ENCODE results near the gene LPAR3.

LPAR3 gene

DNA sequence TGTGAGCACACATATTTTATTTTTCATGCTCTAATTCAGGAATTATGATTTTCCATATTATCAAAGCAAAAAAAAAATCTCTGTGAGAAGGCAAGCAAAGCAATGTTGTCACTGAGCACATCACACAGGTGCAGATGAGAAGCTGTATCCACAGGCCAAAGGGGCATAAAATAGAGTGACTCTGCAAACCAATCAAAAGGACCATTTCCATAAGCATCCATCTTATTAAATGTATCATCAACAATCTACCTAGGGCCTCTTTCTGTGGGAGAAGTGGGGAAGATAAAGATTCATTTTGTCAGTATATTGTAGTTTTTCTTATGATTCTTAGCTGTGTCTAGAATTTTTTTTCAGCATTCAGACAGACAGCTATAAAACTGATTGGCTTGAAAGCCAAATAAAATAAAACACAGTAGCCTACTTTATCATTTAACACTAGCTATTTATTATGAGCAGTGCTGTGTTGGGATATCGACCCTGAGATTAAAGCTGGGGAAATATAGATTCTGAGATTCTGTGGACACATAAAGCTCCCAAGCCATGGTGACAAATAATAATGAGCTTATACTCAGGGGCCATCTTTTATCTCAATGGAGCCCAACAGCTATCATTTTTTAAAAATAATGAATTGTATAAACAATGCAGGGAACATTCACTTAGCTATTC, 90.3 kb downstream of the LPAR3 start:
- Histone ChIP-seq H3K4me1 (ENCODE audit: insufficient read depth, insufficient read length) (no peaks in the 10 kb centered on the region), H3K36me3 (ENCODE audit: insufficient read depth, insufficient read length, low read length) (no peaks in the 10 kb centered on the region), H3K4me3 (ENCODE audit: insufficient read length, low read depth) (no peak overlapping the region), H3K9ac (ENCODE audit: insufficient read length, low read depth) (no peak overlapping the region), H3K9me3 (ENCODE audit: insufficient read depth, low read length) (no peaks in the 10 kb centered on the region), H3K27me3 (ENCODE audit: insufficient read depth, insufficient read length) (no peaks in the 10 kb centered on the region)
- TF ChIP-seq ZNF274 (IDR thresholded peaks at IDR 0.05; ENCODE audit: low read depth, low read length): no peak
- no peak for TF ChIP-seq SUZ12 (IDR thresholded peaks at IDR 0.05; ENCODE audit: extremely low read depth, insufficient read depth, insufficient read length)
- no peak for TF ChIP-seq YY1 (IDR thresholded peaks at IDR 0.05; ENCODE audit: insufficient read depth, insufficient read length)
- no peak for DNase-seq (ENCODE audit: low read depth, low spot score)

GRCh38 chr1:84800090-84801073, 92.6 kb downstream of the LPAR3 start:
- no peak overlapping the region for H3K9ac ChIP-seq (ENCODE audit: insufficient read length, low read depth)
- no peak for TF ChIP-seq YY1 (IDR thresholded peaks at IDR 0.05; ENCODE audit: insufficient read depth, insufficient read length)
- TF ChIP-seq SUZ12 (IDR thresholded peaks at IDR 0.05; ENCODE audit: extremely low read depth, insufficient read depth, insufficient read length): no peak
- no peak for TF ChIP-seq ZNF274 (IDR thresholded peaks at IDR 0.05; ENCODE audit: low read depth, low read length)
- no peaks in the 10 kb centered on the region for H3K9me3 ChIP-seq (ENCODE audit: insufficient read depth, low read length)
- no peak overlapping the region for H3K4me3 ChIP-seq (ENCODE audit: insufficient read length, low read depth)
- H3K27me3 ChIP-seq (ENCODE audit: insufficient read depth, insufficient read length): no peaks in the 10 kb centered on the region
- no peaks in the 10 kb centered on the region for H3K36me3 ChIP-seq (ENCODE audit: insufficient read depth, insufficient read length, low read length)
- DNase-seq (ENCODE audit: low read depth, low spot score): no peak
- H3K4me1 ChIP-seq (ENCODE audit: insufficient read depth, insufficient read length): no peaks in the 10 kb centered on the region

GRCh38 chr1:84797603-84798002, 95.4 kb downstream of the LPAR3 start:
- H3K27me3 ChIP-seq (ENCODE audit: insufficient read depth, insufficient read length): no peaks in the 10 kb centered on the region
- H3K9ac ChIP-seq (ENCODE audit: insufficient read length, low read depth): no peak overlapping the region
- TF ChIP-seq SUZ12 (IDR thresholded peaks at IDR 0.05; ENCODE audit: extremely low read depth, insufficient read depth, insufficient read length) (no peak), ZNF274 (IDR thresholded peaks at IDR 0.05; ENCODE audit: low read depth, low read length) (no peak), YY1 (IDR thresholded peaks at IDR 0.05; ENCODE audit: insufficient read depth, insufficient read length) (no peak)
- H3K4me1 ChIP-seq (ENCODE audit: insufficient read depth, insufficient read length): no peaks in the 10 kb centered on the region
- no peak for DNase-seq (ENCODE audit: low read depth, low spot score)
- no peaks in the 10 kb centered on the region for H3K36me3 ChIP-seq (ENCODE audit: insufficient read depth, insufficient read length, low read length)
- H3K4me3 ChIP-seq (ENCODE audit: insufficient read length, low read depth): no peak overlapping the region
- H3K9me3 ChIP-seq (ENCODE audit: insufficient read depth, low read length): no peaks in the 10 kb centered on the region

DNA sequence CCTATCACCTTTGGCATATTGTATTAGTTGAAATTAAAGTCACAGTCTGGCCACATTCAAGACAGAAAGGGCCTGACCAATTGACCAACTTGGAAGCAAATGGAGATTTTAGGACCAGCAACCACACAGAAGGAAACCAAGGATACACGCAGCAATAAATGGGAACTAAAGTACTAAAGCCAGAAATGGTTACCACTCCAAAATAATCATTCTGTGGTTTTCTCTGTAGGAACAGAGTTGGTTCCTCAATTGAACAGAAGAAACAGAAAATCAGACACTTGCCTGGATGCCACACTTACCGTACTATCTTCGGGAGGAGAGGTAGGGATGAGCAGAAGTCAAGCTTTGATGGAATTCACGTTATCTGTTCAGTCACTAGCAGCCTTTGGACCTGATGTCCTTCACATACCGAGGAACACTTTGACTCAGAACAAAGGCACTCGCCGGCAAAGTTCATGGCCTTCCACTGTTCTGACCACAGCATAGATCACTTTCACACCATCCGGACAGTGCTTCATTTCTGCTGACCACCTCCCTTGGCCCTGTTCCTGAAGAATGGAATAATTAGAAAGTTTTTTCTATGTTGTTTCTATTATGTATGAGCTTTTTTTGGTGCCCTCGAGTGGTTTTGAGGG, 96.9 kb downstream of the LPAR3 start:
- no peaks in the 10 kb centered on the region for H3K9me3 ChIP-seq (ENCODE audit: insufficient read depth, low read length)
- H3K9ac ChIP-seq (ENCODE audit: insufficient read length, low read depth): no peak overlapping the region
- no peaks in the 10 kb centered on the region for H3K27me3 ChIP-seq (ENCODE audit: insufficient read depth, insufficient read length)
- no peak for DNase-seq (ENCODE audit: low read depth, low spot score)
- no peaks in the 10 kb centered on the region for H3K4me1 ChIP-seq (ENCODE audit: insufficient read depth, insufficient read length)
- H3K4me3 ChIP-seq (ENCODE audit: insufficient read length, low read depth): no peak overlapping the region
- no peaks in the 10 kb centered on the region for H3K36me3 ChIP-seq (ENCODE audit: insufficient read depth, insufficient read length, low read length)
- no peak for TF ChIP-seq YY1 (IDR thresholded peaks at IDR 0.05; ENCODE audit: insufficient read depth, insufficient read length)

- DNase-seq (ENCODE audit: low read depth, low spot score): no peak
- Histone ChIP-seq H3K4me1 (ENCODE audit: insufficient read depth, insufficient read length) (no peaks in the 10 kb centered on the region), H3K36me3 (ENCODE audit: insufficient read depth, insufficient read length, low read length) (no peaks in the 10 kb centered on the region), H3K9ac (ENCODE audit: insufficient read length, low read depth) (no peak overlapping the region), H3K9me3 (ENCODE audit: insufficient read depth, low read length) (no peaks in the 10 kb centered on the region), H3K4me3 (ENCODE audit: insufficient read length, low read depth) (no peak overlapping the region), H3K27me3 (ENCODE audit: insufficient read depth, insufficient read length) (no peaks in the 10 kb centered on the region)
- no peak for TF ChIP-seq YY1 (IDR thresholded peaks at IDR 0.05; ENCODE audit: insufficient read depth, insufficient read length)
- no peak for TF ChIP-seq ZNF274 (IDR thresholded peaks at IDR 0.05; ENCODE audit: low read depth, low read length)
- no peak for TF ChIP-seq SUZ12 (IDR thresholded peaks at IDR 0.05; ENCODE audit: extremely low read depth, insufficient read depth, insufficient read length)
Measured at GRCh38 chr1:84795213-84795612, 97.8 kb downstream of the LPAR3 start.

DNA sequence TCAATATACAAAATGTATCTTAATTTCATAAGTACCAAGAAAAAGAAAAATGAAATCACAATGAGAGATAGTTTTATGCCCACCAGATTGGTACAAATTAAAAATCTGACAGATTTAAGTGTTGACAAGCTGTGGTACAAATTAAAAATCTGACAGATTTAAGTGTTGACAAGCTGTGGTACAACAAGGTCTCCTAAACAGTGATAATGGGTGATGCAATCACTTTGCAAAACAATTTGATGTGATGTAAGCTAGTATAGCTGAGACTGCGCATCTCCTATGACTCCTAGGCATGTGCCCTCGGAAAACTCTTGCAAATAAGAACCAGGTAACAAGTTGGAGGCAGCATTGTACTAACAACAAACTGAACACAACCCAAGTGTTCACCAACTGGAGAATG, 100.6 kb downstream of the LPAR3 start:
- no peak overlapping the region for H3K9ac ChIP-seq (ENCODE audit: insufficient read length, low read depth)
- H3K27me3 ChIP-seq (ENCODE audit: insufficient read depth, insufficient read length): no peaks in the 10 kb centered on the region
- H3K4me3 ChIP-seq (ENCODE audit: insufficient read length, low read depth): no peak overlapping the region
- H3K36me3 ChIP-seq (ENCODE audit: insufficient read depth, insufficient read length, low read length): no peaks in the 10 kb centered on the region
- no peak for DNase-seq (ENCODE audit: low read depth, low spot score)
- H3K4me1 ChIP-seq (ENCODE audit: insufficient read depth, insufficient read length): no peaks in the 10 kb centered on the region
- TF ChIP-seq YY1 (IDR thresholded peaks at IDR 0.05; ENCODE audit: insufficient read depth, insufficient read length) (no peak), ZNF274 (IDR thresholded peaks at IDR 0.05; ENCODE audit: low read depth, low read length) (no peak), SUZ12 (IDR thresholded peaks at IDR 0.05; ENCODE audit: extremely low read depth, insufficient read depth, insufficient read length) (no peak)
- 0 out of 2 replicates have a peak, but pooled peaks cover 4% of the 10 kb centered on the region for H3K9me3 ChIP-seq (ENCODE audit: insufficient read depth, low read length)

- 0 out of 2 replicates have a peak, but pooled peaks cover 4% of the 10 kb centered on the region for H3K9me3 ChIP-seq (ENCODE audit: insufficient read depth, low read length)
- TF ChIP-seq SUZ12 (IDR thresholded peaks at IDR 0.05; ENCODE audit: extremely low read depth, insufficient read depth, insufficient read length) (no peak), ZNF274 (IDR thresholded peaks at IDR 0.05; ENCODE audit: low read depth, low read length) (no peak), YY1 (IDR thresholded peaks at IDR 0.05; ENCODE audit: insufficient read depth, insufficient read length) (no peak)
- no peaks in the 10 kb centered on the region for H3K27me3 ChIP-seq (ENCODE audit: insufficient read depth, insufficient read length)
- DNase-seq (ENCODE audit: low read depth, low spot score): no peak
- H3K4me1 ChIP-seq (ENCODE audit: insufficient read depth, insufficient read length): no peaks in the 10 kb centered on the region
- no peaks in the 10 kb centered on the region for H3K36me3 ChIP-seq (ENCODE audit: insufficient read depth, insufficient read length, low read length)
- no peak overlapping the region for H3K4me3 ChIP-seq (ENCODE audit: insufficient read length, low read depth)
- H3K9ac ChIP-seq (ENCODE audit: insufficient read length, low read depth): no peak overlapping the region
Measured at GRCh38 chr1:84789014-84789413, 104.0 kb downstream of the LPAR3 start.

Data from NT2/D1 (cell line).